SKM-1 (cell line): ENCODE measurements around the gene SUPT20HL1.
"Not testable (repeated sequence)": the region's sequence is repeated elsewhere in the genome, so short reads cannot be mapped to it uniquely, and the experiment has no call there.

Experiments used
- DNase-seq: peaks from one replicate; lab custom pipeline; 2025; ENCODE audit not compliant: unreplicated experiment; lab: John Stamatoyannopoulos, UW

The SUPT20HL1 gene

DNA sequence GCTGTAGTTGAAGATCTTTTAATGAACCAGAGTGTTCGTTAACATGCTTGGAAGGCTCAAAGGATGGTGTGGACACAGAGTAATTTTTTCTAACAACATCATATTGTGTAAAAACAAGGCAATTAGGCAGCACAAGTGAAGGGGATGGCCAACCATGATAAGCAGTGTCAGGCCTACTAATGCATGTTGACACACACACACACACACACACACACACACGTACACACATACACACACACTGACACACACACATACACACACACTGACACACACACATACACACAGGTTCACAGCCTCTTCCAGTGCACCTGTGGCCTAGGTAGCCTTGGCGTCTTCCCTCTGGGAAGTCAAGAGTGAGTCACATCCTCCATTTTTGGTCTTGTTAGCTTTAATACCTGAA, at the start of gene SUPT20HL1:
Gene SUPT20HL1, plus strand, starts transcription at position 368 of the 400 bp plus-strand sequence. CDS start 2,122 bp downstream, outside the sequence.
- no peak for DNase-seq

DNA sequence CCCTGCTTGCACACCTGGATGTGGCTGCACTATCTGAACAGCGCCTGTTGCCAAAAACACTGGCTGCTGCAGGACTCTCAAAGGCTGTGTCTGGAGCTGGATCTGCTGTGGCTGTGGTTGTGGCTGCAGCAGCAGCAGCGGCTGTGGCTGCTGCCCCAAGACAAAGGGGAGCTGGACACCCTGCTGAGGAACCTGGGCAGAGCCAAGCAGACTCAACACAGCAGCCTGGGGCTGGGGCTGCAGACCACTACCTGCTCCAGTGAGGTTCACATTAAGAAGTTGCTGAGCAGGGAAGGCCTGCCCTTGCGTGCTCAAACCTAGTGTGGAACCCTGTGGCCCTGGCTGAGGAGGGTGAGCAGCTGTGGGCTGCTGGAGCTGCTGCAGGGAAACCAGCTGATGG, 49.5 kb upstream of the SUPT20HL1 start:
- not testable (repeated sequence) for DNase-seq

DNA sequence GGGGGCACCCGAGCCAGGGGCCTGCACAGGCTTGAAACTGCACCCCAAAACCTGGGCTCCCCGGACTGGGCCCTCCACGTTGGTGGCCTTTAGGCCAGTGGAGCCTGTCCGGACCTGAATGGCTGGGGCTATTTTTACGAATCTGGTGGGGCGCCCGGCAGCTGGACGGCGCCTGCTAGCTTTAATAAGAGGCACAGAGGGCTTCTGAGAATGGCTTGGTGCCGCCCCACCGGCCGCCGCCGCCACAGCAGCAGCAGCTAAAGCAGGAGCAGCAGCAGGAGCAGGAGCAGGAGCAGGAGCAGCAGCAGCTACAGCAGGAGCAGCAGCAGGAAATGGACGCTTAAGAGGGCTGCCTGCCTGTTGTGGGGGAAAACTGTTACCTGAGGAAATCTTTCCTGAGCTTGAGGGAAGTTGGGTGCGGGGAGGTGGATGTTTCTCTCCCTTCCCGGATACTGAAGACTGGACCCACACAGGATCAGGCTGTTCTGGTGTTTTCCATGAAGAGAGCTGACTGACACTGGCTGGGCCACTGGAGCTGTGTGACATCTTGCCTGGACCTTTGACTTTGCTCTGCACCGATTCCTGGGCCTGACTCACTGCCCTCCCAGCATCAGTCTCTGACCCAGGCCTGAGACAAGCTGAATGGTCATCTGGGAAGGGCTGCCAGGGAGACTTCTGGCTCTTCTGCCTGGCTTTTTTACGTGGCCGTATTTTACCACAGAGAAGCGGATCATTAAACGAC, 48.8 kb upstream of the SUPT20HL1 start:
- DNase-seq = not testable (repeated sequence)

DNA sequence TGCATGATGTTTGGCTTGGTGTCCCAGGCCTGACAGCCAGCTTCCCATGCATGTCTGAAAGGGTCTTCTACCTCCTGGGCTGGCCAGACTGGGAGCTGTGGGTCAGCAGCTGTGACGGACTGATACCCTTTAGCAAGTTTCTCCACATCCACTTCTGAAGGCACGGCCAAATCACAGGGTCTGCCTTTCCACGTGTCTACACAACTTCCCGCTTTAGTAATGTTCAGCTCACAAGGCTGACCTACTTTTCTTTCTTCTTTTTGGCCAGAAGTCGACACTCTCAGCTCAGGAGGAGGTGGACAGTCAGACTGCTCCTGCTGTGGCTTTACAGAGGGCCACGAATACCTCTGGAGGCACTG, 48.2 kb upstream of the SUPT20HL1 start:
- DNase-seq = not testable (repeated sequence)

DNA sequence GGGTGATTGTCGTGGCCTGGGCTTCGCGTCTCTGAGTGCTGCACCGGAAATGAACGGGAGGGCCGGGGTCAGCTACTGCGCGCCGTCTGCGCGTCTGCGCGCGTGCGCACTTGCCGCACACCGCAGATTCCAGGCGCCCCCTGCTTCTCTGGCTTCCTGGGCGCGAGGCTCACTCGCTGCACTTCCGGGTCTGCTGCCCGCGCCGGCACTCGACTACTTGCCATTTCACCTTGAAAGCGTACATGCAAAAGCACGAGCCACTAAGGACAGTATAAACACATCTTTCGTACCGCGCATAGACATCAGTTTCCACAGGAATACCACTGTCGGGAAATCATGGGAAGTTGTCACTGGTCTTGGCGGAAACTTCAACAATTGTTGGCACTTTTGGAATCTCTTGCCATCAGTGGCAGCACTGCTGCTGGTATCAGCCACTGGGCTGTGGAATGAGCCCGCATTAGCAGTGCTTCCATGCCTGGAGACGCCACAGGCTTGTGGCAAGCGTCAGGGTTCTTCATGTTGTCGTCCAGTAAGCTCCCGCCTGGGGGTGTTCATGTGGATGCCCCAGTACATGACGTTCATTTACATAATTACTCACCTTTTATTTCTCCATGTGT, 46.3 kb upstream of the SUPT20HL1 start, which contains the start of gene SUPT20HL2:
Gene SUPT20HL2, minus strand, starts transcription at position 51 of the 617 bp plus-strand sequence. CDS start 754 bp downstream, outside the sequence.
- DNase-seq = no peak

DNA sequence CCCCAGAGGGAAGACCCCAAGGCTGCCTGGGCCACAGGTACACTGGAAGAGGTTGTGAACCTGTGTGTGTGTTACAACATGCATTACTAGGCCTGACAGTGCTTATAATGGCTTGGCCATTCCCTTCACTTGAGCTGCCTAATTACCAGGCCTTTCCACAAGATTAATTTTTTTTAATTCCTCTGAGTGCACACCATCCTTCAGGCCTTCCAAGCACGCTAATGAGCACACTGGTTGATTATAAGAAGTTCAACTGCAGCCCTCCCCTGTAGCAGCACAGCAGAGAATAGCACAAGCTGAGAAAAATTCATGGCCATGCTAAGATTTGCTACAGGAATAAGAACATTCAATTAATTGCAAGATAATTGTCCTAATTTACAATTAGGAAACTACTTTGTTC, 44.3 kb upstream of the SUPT20HL1 start:
- DNase-seq = no peak

DNA sequence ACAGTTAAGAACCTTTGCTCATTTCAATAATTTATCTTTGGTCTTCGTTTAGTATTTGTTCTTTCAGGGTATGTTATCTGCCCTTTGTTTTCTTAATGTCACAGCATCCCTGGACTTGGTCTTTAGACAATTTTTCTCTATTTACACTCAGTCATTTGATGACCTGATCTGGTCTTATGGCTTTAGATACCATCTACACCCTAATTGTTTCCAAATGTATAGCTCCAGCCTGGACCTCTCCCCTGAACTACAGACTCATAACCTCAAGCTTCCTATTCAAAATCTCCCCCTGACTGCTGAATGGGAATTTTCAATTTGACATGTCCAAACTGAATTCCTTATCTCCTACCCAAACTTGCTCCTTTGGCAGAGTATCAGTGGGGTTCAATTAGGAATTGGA, 42.9 kb upstream of the SUPT20HL1 start:
- DNase-seq = no peak

DNA sequence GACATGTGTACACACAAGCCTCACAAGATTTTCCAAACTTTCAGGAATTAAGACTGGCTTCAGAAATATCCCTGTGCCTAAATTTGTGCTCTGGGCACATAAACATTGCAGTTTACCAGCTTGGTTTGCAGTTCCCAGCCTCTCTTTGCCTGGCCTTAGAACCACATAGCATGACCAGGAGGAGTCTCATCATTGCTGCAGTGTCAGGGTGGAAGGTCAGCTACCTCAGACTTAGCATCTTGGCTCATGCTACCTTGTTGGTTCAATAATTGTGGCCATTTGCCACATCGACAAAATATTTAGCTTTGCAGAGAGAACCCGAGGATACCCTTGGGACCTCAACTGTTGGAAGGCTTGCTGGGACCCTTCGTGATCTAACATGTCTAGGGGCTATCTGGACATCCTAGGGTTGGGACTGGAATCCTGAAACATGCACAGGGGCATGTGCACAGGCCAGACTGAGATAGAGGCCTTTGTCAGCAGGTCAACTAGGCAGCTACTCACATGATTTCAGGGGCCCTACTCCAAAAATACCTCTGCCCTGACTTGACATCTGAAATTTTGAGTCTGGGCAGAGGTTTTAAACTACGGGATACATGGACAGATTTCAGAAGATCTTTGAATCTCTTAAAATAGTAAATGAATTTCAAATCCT, 38.6 kb upstream of the SUPT20HL1 start:
- no peak for DNase-seq

DNA sequence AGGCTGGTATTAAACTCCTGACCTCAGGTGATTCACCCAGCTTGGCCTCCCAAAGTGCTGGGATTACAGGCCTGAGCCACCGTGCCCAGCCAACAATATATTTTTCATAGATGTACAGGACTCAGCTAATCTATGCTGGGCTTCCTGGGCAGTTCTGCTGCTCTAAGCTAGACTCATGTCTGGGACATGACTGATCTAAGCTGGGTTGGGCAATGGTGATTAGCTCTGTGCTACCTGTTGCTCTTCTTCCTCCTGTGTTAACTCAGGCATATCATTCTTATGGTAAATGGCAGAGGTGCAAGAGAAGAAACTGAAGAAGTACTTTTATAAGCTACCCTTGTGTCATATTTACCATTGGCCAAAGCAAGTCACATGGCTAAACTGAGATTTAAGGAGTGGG, 35.2 kb upstream of the SUPT20HL1 start:
- no peak for DNase-seq

DNA sequence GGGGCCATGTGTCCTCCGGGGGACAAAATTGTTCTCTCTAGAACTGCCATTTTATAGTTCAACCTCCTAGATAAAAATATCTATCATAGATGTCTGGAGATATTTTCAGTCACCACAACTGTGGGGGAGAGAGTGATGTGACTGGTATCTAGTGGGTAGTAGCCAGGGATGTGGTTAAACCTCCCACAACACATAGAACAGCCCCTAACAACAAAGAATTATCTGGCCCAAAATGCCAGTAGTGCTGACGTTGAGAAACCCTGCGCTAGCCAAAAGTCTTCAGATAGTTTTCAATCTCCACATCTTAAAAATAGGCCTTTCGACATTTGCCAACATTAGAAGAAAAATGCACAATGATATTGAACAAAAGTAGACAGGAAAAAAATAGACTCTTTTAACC, 27.6 kb upstream of the SUPT20HL1 start:
- DNase-seq = no peak

DNA sequence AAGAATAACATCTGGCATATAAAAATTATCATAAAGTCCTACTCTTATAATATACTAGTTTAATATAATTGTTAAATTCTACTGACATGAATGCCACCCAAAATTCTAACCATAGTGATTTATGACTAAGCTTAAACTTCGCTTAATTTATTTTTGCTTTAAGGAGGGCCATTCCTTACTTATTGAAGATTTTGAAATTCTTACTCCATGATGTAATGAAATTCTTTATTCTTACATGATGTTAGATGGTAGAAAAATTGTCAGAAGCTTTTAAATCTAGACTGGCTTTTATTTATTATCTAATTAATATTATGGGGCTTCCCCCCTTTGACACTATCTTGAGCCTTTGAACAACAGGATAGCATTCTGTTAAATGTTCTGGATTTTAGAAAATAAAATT, 27.1 kb upstream of the SUPT20HL1 start:
- DNase-seq = no peak

DNA sequence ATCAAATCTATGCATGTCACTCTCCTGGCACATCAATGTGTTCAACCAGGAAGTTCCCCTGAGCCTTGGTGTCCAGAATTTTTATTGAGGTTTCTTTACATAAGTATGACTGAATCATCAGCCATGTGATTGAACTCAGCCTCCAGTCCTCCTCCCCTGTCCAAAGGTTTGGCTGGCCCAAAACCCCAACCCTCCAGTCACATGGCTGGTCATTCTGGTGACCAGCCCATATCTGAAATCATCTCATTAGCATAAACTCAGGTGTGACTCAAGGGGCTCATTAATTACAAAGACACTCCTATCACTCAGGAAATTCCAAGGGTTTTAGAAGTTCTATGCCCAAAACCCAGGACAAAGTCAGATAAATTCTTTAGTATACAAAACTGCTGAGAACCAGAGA, 26.0 kb upstream of the SUPT20HL1 start:
- no peak for DNase-seq

DNA sequence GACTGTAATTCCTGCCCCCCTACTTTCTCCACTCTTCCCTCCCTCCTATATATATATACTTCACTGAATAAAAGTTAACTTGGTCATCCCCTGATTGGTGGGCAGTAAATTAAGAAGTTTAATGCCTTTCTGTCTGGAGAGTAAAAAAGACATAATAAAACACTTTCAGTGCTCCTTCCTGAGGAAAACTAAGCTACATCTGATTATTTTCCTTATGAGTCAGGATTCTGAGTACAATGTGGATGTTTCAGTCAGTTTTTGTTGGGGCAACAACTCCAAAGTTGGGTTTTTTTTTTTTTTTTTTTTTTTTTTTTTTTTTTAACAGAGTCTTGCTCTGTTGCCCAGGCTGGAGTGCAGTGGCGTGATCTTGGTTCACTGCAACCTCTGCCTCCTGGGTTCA, 24.6 kb upstream of the SUPT20HL1 start:
- DNase-seq = no peak

DNA sequence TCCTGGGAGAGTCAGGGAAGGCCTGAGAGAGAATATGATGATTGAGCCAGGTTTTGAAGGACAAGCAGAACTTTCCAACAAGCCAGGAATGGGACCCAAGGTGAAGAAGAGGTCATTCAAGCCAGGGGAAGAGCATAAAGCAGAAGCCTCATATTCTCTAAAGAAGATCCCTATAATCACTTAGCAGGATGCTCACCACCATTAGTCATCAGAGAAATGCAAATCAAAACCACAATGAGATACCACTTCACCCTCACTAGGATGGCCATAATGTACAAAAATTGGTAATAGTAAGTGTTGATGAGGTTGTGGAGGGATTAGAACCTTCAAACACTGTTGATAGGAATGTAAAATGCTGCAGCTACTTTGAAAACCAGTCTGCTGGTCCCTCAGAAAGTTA, 20.5 kb upstream of the SUPT20HL1 start:
- no peak for DNase-seq

DNA sequence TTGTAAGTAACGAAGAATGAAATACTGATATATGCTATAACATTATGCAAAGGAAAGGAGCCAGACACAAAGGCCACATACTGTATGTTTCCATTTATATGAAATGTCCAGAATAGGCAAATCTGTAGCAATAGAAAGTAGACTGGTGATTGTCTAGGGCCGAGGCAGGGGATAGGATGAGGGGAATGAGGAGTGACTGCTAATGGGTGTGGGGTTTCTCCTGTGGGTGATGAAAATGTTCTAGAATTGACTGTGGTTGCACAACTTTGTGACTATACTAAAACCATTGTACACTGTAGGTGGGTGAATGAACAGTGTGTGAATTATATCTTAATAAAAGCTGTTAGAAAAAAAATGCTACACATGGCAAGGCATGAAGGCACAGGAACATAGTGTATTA, 19.9 kb upstream of the SUPT20HL1 start:
- DNase-seq = no peak

DNA sequence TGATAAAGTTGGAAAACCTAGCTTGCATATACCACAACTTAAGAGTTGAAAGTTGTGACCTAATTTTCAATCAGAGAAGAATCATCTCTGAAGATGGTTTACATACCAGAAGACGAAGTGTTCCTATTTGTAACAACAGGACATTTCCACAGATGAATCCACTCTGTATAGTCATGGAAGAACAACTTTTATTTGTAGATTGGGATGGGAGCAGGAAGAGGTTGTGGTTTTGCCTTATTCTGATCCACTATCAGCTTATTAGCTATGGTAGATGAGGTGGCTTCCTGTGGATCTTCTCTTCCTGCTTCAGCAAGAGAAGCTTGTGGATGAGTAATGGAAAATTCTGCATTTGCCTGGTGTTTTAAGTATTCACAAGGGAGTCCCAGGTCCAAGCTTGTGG, 18.6 kb upstream of the SUPT20HL1 start:
- no peak for DNase-seq

DNA sequence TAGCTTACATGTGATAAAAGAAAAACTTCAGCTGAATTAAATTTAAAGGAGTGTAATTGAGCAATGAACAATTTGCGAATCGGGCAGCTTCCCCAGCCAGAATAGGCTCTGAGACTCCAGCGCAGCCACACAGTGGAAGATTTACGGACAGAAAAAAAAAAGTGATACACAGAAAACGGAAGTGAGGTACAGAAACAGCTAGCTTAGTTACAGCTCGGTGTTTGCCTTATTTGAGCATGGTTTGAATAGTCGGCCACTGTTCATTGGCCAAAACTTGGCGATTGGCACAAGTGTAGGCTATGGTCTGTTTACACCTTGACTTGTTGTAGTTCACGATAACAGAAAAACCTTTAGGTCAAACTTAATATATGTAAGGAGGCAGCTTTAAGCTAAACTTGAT, 16.7 kb upstream of the SUPT20HL1 start:
- no peak for DNase-seq

DNA sequence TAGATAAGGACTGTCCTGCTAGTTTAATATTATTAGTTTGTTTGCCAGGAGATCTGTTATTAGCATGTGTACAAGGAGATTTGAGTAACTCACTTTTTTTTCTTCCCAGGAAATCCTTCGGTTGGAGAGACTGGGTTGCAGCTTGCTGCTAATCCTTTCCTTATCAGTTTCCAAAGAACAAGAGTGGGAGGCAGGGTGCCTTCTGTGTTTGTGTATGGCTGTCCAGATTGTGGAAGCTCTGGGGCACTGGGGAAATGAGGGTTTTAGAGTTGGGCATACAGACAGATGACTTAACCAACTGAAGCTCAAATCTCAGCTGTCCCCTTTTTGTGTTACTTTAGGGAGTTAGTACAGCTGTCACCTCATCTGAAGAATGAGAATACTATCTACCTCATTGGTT, 12.6 kb upstream of the SUPT20HL1 start:
- DNase-seq = no peak

DNA sequence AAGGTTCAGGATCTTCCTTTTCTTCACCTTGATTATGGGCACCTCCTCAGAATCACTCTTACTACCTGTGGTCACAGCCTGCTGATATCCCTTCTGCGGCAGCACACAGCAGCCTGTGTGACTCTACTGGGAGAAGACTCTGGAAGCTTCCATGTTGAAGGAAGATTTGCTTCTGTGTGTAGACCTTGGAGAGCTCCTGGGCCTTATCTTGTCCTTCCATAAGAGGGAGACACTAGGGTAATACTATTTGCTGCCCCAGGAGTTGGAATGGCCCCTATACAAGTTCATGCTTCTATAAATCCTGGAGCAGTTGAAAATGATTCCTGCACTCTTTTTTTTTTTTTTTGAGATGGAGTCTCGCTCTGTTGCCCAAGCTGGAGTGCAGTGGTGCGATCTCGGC, 10.2 kb upstream of the SUPT20HL1 start:
- no peak for DNase-seq

DNA sequence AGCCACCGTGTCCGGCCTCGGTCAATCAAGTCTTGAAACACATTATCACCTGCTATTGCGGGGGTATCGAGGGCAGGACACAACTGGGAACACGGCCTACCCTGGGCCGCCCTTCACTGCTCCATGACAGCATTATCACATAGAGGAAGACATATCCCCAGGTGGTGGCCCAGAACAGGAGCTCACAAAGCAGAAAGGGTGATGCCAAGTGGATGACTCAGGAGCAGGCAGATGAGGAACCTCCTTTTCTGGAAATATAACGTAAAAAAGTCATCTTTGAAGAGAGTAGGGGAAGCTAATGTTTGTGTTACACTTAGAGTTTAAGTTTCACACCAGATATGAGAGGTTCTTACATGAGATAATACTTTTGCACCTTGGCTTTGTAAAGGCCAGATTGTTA, 5.3 kb upstream of the SUPT20HL1 start:
- no peak for DNase-seq

DNA sequence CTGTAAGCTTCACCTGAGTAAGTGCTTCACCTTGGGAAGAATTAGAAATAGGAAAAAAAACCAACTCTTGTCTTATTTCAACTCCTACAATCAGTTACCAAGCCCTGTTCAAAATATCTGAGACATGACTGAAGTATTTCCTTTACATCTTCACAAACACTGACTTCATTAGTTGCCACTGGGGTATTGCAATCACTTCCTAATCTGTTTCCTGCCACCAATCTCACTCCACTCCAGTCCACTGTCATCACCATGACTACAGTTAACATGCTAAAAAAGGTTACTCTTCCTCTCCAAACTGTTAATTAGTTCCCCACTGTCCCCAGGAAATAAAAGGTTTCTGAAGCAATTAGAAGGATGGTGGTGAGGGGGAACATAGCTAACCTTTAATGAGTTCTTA, 3.3 kb upstream of the SUPT20HL1 start:
- DNase-seq = no peak

DNA sequence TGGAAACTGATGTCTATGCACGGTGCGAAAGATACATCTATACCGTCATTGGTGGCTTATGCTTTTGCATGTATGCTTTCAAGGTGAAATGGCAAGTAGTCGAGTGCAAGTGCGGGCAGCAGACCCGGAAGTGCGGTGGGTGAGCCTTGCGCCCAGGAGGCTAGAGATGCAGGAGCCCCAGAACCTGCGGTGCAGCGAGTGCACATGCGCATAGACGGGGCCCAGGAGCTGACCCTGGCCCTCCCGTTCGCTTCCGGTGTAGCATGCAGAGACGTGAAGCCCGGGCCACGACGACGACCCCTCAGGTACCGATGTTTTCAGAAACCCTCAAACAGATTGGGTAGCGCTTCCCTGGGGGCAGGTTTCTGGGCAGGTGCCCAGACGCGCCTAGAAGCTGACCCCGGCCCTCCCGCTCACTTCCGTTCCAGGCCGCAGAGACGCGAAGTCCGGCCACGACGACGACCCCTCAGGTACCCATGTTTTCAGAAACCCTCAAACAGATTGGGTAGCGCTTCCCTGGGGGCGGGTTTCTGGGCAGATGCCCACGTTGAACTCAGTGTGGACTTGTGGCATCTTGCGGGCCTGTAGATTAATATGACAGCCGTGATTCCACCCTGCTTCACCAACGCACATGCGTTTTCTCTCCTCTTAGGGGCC, 1.8 kb downstream of the SUPT20HL1 start:
- not testable (repeated sequence) for DNase-seq
